BLaER1 treated with 17β-estradiol and CSF1 and Interleukin-3, amounts not matched to agents 10 nM and 100 nM (cell line): ENCODE data around the gene CWC27.
"Not testable (repeated sequence)": the region's sequence is repeated elsewhere in the genome, so short reads cannot be mapped to it uniquely, and the experiment has no call there.

ENCODE experiments used
- H3K27ac ChIP-seq, 11 experiments: shearing (Covaris generic); formaldehyde crosslinking; 2 replicates each; pipeline ENCODE4 v1.8.1; 2022
- H3K27me3 ChIP-seq, 11 experiments: shearing (Covaris generic); formaldehyde crosslinking; 2 replicates each; pipeline ENCODE4 v1.8.1; 2022
- H3K36me3 ChIP-seq, 11 experiments: shearing (Covaris generic); formaldehyde crosslinking; 2 replicates each; pipeline ENCODE4 v1.8.1; 2022
- H3K4me1 ChIP-seq, 10 experiments: shearing (Covaris generic); formaldehyde crosslinking; 2 replicates each; pipeline ENCODE4 v1.8.1; 2022
- H3K4me2 ChIP-seq, 11 experiments: shearing (Covaris generic); formaldehyde crosslinking; 2 replicates each; pipeline ENCODE4 v1.8.1; 2022
- H3K4me3 ChIP-seq, 10 experiments: shearing (Covaris generic); formaldehyde crosslinking; 2 replicates each; pipeline ENCODE4 v1.8.1; 2022
- H3K9ac ChIP-seq, 11 experiments: shearing (Covaris generic); formaldehyde crosslinking; 2 replicates each; pipeline ENCODE4 v1.8.1; 2022
- H3K9me3 ChIP-seq, 11 experiments: shearing (Covaris generic); formaldehyde crosslinking; replicated peaks in 1 of 11; 2 replicates each; pipeline ENCODE4 v1.8.1; 2022
- H4K20me1 ChIP-seq, 11 experiments: shearing (Covaris generic); formaldehyde crosslinking; 2 replicates each; pipeline ENCODE4 v1.8.1; 2022
- Cebpa-rat ChIP-seq, 11 experiments: shearing (Covaris generic); IDR thresholded peaks; 2 replicates each; pipeline ENCODE4 v1.8.1; 2022

Gene CWC27

DNA sequence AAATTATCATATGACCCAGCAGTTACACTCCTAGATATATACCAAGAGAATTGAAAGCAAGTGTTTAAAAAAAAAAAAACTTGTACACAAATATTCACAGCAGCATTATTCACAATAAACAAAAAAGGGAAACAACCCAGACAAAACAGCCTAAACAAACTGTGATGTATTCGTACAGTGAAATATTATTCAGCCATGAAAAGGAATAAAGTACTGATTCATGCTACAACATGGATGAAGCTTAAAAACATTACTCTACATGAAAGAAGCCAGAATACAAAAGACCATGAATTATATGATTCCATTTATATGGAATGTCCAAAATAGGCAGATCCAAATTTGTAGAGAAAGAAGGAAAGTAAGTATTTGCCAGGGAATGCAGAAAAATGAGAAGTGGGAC, 161.1 kb downstream of the CWC27 start:
- no peak for TF ChIP-seq Cebpa-rat (IDR thresholded peaks at IDR 0.05)
- Histone ChIP-seq H3K36me3 (peaks cover 0 to 15% (median 8%) of the 10 kb centered on the region in 11 experiments; a peak in 11 of 22 replicates), H3K9ac (no peak overlapping the region), H4K20me1 (no peaks in the 10 kb centered on the region), H3K4me3 (no peak overlapping the region), H3K9me3 (peaks cover 0 to 10% (median 5%) of the 10 kb centered on the region in 11 experiments; a peak in 7 of 22 replicates), H3K27me3 (no peaks in the 10 kb centered on the region), H3K27ac (no peak overlapping the region), H3K4me1 (peaks cover 0 to 4% (median 0%) of the 10 kb centered on the region in 10 experiments; a peak in 3 of 20 replicates), H3K4me2 (no peak overlapping the region)

DNA sequence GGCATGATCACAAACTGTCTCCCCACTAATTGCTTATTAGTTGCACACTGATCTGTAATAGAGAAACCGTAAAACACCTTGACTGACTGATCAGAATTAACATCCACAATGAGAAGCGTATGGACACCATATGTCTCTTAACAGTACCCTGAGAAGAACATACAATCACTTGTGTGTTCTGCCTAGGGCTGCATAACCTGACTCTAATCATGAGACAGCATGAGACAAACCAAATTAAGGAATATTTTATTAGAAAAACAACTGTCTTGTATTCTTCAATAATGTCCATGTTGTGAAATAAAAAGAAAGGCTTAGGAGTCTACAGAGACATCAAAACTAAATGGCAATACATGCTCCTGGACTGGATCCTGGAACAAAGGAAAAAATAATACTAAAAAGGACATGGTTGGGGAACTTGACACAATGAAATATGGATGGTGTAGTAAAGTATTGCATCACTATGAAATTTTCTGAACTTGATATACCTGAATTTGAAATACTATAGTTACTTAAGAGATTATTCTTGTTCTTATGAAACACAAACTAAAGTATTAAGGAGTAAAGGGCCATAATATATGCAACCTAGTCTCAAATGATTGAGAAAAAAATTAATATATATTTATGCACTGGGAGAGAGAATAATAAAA, 162.1 kb downstream of the CWC27 start:
- H3K9ac ChIP-seq = no peak overlapping the region
- H3K4me1 ChIP-seq = peaks cover 0 to 4% (median 0%) of the 10 kb centered on the region in 10 experiments; a peak in 3 of 20 replicates
- no peaks in the 10 kb centered on the region for H3K27me3 ChIP-seq
- H3K4me2 ChIP-seq = no peak overlapping the region
- H3K27ac ChIP-seq = no peak overlapping the region
- no peaks in the 10 kb centered on the region for H4K20me1 ChIP-seq
- TF ChIP-seq Cebpa-rat (IDR thresholded peaks at IDR 0.05) = no peak
- H3K9me3 ChIP-seq = peaks cover 0 to 16% (median 5%) of the 10 kb centered on the region in 11 experiments; a peak in 7 of 22 replicates
- no peak overlapping the region for H3K4me3 ChIP-seq
- H3K36me3 ChIP-seq = peaks cover 0 to 15% (median 9%) of the 10 kb centered on the region in 11 experiments; a peak in 11 of 22 replicates

DNA sequence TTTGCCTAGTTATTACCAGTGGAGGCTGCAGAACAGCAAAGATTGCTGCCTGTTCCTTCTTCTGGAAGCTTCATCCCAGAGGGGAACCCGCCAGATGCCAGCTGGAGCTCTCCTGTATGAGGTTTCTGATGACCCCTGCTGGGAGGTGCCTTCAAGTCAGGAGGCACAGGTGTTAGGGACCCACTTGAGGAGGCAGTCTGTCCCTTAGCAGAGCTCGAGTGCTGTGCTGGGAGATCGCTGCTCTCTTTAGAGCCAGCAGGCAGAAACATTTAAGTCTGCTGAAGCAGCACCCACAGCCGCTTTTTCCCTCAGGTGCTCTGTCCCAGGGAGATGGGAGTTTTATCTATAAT, 170.7 kb downstream of the CWC27 start:
- not testable (repeated sequence) for H3K4me3 ChIP-seq, H3K27me3 ChIP-seq, H4K20me1 ChIP-seq, H3K9ac ChIP-seq, H3K27ac ChIP-seq, H3K4me2 ChIP-seq, H3K4me1 ChIP-seq
- H3K9me3 ChIP-seq = peaks cover 5 to 26% (median 15%) of the 10 kb centered on the region in 11 experiments; a peak in 17 of 22 replicates
- H3K36me3 ChIP-seq = peaks cover 7 to 19% (median 12%) of the 10 kb centered on the region in 11 experiments; a peak in 11 of 22 replicates

DNA sequence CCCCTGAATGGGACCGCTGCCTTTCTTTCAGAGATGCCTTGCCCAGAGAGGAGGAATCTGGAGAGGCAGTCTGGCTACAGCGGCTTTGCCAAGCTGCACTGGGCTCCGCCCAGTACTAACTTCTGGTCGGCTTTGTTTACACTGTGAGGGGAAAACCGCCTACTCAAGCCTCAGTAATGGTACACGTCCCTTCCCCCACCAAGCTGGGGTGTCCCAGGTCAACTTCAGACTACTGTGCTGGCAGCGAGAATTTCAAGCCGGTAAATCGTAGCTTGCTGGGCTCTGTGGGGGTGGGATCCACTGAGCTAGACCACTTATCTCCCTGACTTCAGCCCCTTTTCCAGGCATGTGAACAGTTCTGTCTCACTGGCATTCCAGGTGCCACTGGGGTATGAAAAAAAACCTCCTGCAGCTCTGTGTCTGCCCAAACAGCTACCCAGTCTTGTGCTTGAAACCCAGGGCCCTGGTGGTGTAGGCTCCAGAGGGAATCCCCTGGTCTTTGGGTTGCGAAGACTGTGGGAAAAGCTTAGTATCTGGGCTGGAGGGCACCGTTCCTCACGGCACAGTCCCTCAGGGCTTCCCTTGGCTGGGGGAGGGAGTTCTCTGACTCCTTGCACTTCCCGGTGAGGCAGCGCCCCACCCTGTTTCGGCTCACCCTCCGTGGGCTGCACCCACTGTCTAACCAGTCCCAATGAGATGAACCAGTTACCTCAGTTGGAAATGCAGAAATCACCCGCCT, 171.2 kb downstream of the CWC27 start:
- H3K4me1 ChIP-seq = no peaks in the 10 kb centered on the region
- H3K36me3 ChIP-seq = peaks cover 7 to 19% (median 11%) of the 10 kb centered on the region in 11 experiments; a peak in 11 of 22 replicates
- peaks cover 5 to 21% (median 15%) of the 10 kb centered on the region in 11 experiments; a peak in 17 of 22 replicates for H3K9me3 ChIP-seq
- no peak overlapping the region for H3K27ac ChIP-seq
- no peaks in the 10 kb centered on the region for H4K20me1 ChIP-seq
- TF ChIP-seq Cebpa-rat (IDR thresholded peaks at IDR 0.05) = no peak
- no peaks in the 10 kb centered on the region for H3K27me3 ChIP-seq
- H3K4me2 ChIP-seq = no peak overlapping the region
- H3K4me3 ChIP-seq = no peak overlapping the region
- no peak overlapping the region for H3K9ac ChIP-seq

DNA sequence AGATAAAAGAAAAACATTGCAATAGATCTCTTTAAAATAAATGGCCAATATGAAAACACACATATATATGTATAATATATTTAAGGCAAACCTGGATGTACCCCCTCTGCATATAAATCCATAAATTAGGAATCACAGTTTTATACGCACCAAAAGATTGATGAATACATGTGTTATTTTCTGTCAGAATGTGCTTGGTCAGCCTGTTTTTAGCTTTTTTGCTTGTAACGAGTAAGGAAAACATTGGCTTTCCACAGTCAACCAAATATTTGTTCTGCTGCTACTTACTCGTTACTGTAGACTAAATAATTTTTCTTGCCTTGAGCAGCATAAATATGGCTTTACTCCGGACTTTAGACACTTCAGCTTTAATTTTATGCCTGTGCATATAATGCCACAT, 173.7 kb downstream of the CWC27 start:
- Histone ChIP-seq H3K27ac (no peak overlapping the region), H3K4me2 (no peak overlapping the region), H3K9me3 (peaks cover 0 to 3% (median 2%) of the 10 kb centered on the region in 11 experiments; a peak in 8 of 22 replicates), H3K36me3 (peaks cover 3 to 23% (median 11%) of the 10 kb centered on the region in 11 experiments; a peak in 11 of 22 replicates), H3K4me3 (no peak overlapping the region), H3K9ac (no peak overlapping the region), H3K27me3 (no peaks in the 10 kb centered on the region), H4K20me1 (no peaks in the 10 kb centered on the region), H3K4me1 (no peaks in the 10 kb centered on the region)
- TF ChIP-seq Cebpa-rat (IDR thresholded peaks at IDR 0.05) = no peak

DNA sequence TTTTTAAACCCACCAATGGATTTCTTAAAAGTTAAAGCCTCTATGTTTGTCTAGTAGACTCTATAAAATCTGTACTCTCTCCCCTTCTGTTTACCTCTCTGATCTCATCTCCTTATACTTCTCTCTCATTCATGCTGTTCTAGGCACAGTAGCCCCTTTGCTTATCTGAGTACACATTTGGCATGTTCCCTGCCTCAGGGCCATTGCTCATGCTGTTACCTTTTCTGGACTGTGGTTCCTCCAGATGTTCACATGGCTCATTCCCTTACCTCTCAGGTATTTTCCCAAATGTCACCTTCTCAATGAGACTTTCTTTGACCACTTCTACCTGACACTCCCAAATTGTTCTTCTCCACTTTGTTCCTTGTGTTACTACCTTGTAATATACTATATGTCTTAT, 176.1 kb downstream of the CWC27 start:
- TF ChIP-seq Cebpa-rat (IDR thresholded peaks at IDR 0.05) = no peak
- no peak overlapping the region for H3K9ac ChIP-seq
- no peak overlapping the region for H3K27ac ChIP-seq
- no peaks in the 10 kb centered on the region for H3K4me1 ChIP-seq
- H3K36me3 ChIP-seq = peaks cover 0 to 12% (median 4%) of the 10 kb centered on the region in 11 experiments; a peak in 8 of 22 replicates
- H3K9me3 ChIP-seq = no peaks in the 10 kb centered on the region
- no peak overlapping the region for H3K4me2 ChIP-seq
- no peaks in the 10 kb centered on the region for H3K27me3 ChIP-seq
- no peak overlapping the region for H3K4me3 ChIP-seq
- no peaks in the 10 kb centered on the region for H4K20me1 ChIP-seq

DNA sequence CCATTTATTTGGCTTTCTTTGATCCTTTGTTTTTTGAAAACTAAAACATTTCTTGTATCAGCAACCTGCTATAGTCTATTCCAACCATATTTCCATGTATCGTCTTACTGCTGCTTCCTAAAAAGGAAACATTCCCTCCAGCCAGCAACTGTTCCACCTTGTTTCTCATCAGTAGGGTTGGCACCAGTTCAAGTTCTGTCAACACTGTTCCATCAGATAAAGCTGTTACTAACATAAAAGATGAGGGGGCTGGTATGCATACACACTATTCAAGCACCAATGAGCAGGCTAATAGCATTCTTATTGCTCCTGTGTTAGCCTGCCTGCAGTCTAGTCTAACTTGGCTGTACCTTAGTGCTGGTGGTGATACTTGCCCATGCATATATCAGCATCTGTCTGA, 178.3 kb downstream of the CWC27 start:
- Histone ChIP-seq H3K27ac (no peak overlapping the region), H3K36me3 (peaks cover 0 to 8% (median 0%) of the 10 kb centered on the region in 11 experiments; a peak in 2 of 22 replicates), H3K9ac (no peak overlapping the region), H3K9me3 (no peaks in the 10 kb centered on the region), H3K27me3 (no peaks in the 10 kb centered on the region), H3K4me1 (no peaks in the 10 kb centered on the region), H4K20me1 (no peaks in the 10 kb centered on the region), H3K4me3 (no peak overlapping the region), H3K4me2 (no peak overlapping the region)
- TF ChIP-seq Cebpa-rat (IDR thresholded peaks at IDR 0.05) = no peak

DNA sequence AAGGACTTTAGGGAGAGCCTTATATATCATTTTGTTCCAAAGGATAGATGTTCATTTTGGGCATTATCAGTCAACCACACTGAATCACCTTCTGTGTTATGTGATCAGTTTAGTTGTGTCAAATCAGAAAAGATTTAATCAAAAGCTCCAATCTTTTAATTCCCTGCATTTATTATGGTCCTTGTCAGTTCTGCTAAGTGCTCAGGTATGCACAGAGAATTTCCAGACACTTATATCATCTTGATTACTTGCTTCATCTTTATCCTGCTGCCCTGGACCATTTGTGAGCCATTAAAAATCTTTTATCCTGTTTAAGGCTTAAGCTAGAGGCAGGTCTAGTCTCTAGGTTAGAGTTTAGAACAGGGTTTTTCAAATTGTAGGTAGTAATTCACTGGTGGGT, 179.1 kb downstream of the CWC27 start:
- Histone ChIP-seq H3K4me3 (no peak overlapping the region), H3K36me3 (peaks cover 0 to 8% (median 0%) of the 10 kb centered on the region in 11 experiments; a peak in 2 of 22 replicates), H3K27me3 (no peaks in the 10 kb centered on the region), H3K27ac (no peak overlapping the region), H3K4me1 (no peaks in the 10 kb centered on the region), H3K9me3 (no peaks in the 10 kb centered on the region), H3K9ac (no peak overlapping the region), H4K20me1 (no peaks in the 10 kb centered on the region), H3K4me2 (no peak overlapping the region)
- no peak for TF ChIP-seq Cebpa-rat (IDR thresholded peaks at IDR 0.05)

DNA sequence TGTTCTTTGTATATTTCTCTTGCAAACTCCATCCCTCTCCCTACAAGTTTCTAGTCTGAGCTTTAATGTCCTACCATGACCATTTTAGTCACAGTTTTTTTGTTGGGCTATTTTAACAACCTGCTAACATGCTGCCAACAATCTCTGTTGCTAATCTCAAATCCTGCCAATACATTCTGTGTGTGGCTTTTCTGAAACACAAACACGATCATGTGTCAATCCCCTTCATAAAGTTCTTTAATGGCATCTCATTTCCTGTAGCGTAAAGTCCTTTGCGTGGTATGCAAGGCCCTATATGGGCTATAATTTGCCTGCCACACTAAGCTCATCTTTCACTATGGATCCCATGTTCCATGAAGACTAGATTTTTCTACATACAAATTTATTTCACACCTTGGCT, 180.6 kb downstream of the CWC27 start:
- 0 out of 22 replicates have a peak, but pooled peaks cover 0 to 4% (median 0%) of the 10 kb centered on the region in 11 experiments for H3K36me3 ChIP-seq
- no peaks in the 10 kb centered on the region for H3K27me3 ChIP-seq
- TF ChIP-seq Cebpa-rat (IDR thresholded peaks at IDR 0.05) = no peak
- H3K4me1 ChIP-seq = peaks cover 0 to 3% (median 0%) of the 10 kb centered on the region in 10 experiments; a peak in 5 of 20 replicates
- no peaks in the 10 kb centered on the region for H3K9me3 ChIP-seq
- no peak overlapping the region for H3K9ac ChIP-seq
- no peaks in the 10 kb centered on the region for H4K20me1 ChIP-seq
- H3K27ac ChIP-seq = no peak overlapping the region
- H3K4me3 ChIP-seq = no peak overlapping the region
- H3K4me2 ChIP-seq = no peak overlapping the region
